ENCODE data around the gene MAST2.

GRCh38 chr1:45913183-45913683 lies 109.8 kb downstream of the MAST2 start:
- TF ChIP-seq TAF1 (IDR thresholded peaks at IDR 0.05; ENCODE audit: borderline replicate concordance, low read depth, low read length), result no peak
- TF ChIP-seq POLR2A (IDR thresholded peaks at IDR 0.05; ENCODE audit: low read depth, low read length), result no peak
- no peak for TF ChIP-seq POLR2AphosphoS5 (IDR thresholded peaks at IDR 0.05; ENCODE audit: low read depth, low read length)
